GM18873 (cell line): Measurements from ENCODE around the gene UBE2A.
A peak's percentile ranks its signal among the peaks of the same experiment; 100 is the strongest.

Experiments used
- ATAC-seq: cut with Tn5 transposase; IDR thresholded peaks from one replicate; pipeline ENCODE4 v1.9.1; 2021; ENCODE audit warnings: mild to moderate bottlenecking, moderate library complexity, moderate number of reproducible peaks; ENCODE audit not compliant: unreplicated experiment, low FRiP score

UBE2A gene

DNA sequence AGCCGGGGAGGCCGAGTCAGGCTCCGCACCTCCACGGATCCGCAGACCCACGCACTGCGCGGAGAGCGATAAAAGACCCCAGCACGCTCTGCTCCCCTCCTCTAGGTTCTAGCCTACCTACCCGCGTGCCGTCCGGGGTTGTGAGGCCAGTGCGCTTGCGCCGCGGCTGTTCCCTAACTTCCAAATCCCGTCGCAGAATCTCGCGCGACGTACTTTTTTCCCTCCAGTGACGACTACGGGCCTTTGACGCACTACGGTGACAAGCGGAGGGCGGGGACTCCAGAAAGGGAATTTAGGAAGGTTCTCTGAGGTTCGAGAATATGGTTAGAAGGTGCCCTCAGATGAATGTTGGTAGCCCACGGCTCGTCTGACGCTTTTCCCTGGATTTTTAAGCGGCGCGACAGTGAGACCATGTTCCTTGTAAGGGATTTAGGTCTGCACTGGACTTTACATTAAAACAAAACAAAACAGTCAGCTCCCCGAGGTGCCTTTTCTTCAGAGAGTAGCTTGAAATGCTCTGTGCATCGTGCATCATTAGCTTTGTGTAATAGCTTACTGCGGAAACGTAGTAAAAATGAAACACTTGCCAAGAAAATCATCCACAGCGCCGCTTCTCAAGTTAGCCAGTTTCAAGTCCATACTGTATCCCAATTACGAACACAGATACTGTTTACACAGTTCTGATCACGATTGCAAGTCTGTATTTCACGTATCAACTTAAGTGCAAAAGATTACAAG, 32.1 kb downstream of the UBE2A start, which contains the start of gene NKRF:
Gene NKRF (minus strand): TSS at position 145 of the 738 bp plus-strand sequence.
- peak; percentile 76 for ATAC-seq

DNA sequence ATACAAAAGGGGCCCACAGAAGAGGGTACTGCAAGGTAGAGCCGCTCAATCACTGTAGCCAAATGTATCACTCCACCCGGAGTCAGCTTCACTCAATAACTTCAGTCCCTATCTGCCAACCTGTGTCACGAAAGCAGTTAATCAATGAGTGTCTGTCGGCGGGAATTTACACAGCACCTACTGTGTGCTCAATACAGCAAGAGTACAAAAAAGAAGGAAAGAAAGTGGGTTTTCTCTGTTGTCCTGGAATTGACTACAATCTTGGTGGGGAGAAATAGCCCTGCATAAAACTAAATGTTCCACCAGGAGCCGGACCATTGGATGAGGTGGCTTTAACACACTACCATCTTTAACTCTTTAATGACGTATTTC, 32.6 kb downstream of the UBE2A start:
- no peak for ATAC-seq

DNA sequence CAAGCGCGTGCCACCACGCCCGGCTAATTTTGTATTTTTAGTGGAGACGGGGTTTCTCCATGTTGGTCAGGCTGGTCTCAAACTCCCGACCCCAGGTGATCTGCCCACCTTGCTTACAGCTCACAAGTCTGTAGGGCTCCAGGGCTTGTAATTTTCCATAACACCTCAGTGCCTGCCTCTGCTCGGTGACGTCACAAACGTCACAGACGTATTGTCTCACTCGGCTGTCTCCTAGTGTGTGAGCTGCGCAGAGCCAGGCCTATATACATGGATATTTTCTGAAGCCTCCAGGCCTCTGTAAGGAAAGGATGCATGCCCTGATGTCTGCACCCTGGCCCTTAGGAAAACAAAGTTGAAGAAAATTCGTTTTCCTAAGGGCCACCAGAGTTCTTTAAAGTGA, 40.4 kb downstream of the UBE2A start:
- no peak for ATAC-seq

DNA sequence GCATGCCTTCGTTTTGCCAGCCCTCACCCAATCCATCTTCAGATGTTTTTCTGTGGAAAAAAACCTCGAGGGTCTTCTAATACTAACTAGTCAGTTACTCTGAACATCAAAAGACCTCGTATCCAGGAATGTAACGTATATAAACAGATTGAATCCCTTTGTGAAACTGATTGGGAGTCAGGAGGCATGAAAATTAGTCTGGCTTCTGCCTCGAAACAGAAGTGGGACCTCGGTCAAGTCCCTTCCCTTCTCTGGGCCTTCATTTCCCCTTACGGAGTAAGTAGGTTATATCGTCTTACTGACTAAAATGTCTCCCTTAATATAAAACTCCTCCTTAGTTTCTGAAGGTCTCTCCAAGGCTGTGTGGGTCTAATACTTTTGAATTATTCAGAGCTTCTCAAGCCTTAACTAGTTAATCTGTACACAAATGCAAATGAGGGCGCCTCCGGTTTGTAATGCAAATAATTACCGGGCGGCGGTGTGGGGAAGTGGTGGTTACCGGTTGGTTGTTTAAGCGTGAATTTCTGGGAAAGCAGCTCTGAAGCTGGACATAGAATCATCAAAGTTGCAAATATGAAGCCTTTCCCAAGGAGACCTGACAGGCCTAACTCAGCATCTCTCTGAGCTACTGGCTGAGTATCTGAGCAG, 43.3 kb downstream of the UBE2A start:
- ATAC-seq = peak; percentile 57

DNA sequence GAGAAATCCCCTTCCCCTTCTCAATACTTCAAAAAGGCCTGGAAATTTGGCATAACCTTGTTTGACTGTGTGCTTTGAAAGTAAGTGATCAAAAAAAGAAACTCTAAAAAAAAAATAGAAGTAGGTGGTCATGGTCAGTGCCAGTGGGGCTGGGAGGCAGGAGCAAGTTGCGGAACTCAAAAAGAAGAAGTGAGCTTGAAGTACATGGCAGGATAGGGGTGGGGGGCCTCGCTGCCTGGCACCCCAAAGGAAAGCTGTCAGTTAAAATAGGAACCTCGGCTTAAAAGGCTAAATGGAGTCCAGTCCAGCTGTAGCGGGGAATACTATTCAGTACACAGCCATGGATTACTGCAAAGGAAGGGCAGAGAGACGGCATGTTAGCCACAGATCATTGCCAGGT, 44.1 kb downstream of the UBE2A start:
- ATAC-seq = no peak

DNA sequence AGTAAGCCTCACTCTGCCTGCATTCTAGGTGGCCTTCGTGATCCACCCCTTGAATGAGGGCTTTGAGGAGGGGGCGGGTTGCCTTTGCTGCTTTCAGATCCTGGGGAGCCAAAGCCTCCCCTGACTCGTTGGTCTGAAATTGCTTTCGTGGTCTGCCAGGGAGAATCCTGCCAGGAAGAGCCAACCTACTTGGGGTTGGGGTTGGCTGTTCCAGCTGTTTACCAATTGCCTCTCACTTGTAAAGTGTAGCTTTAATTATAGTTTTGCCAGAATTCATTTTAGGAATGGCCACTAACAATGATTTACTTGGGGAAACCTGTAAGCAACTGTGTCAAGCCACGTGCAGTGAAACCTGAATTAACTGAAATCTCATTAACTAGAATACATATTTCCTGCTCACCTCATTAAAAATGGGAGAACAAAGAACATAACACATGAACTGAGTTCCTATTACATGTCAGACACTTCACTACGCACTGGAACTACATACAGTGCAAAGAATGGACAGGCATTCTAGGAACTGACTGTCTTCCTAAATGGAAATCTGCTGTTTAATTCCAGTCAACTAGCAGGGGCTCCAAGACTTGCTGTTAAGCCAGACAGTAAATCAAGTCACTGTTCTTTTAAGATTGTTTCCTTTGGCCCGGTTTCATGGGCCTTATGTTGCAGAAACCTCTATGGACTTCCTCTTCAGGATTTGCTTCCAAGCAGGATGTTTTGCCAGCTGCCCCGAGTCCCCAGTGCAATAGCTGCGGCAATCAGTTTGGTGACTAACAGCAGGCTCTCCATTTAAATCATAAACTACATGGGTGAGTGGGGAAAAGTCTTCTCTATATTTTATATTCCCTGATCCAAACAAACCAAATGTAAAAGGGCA, 48.2 kb downstream of the UBE2A start:
- no peak for ATAC-seq

DNA sequence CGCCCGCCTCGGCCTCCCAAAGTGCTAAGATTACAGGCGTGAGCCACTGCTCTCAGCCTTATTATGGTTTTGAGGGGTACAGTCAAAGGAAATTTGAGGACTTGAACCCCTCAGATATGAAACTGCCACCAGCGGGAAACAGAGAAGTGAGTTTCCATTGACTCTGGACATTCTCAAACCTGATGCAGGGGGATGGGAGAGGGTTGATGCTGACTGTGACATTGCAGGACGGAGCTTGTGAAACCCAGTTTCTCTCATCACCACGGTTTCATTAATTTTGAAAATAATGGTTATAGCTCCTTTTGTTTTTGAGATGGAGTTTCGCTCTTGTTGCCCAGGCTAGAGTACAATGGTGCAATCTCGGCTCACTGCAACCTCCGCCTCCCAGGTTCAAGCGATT, 50.1 kb downstream of the UBE2A start:
- ATAC-seq = no peak

DNA sequence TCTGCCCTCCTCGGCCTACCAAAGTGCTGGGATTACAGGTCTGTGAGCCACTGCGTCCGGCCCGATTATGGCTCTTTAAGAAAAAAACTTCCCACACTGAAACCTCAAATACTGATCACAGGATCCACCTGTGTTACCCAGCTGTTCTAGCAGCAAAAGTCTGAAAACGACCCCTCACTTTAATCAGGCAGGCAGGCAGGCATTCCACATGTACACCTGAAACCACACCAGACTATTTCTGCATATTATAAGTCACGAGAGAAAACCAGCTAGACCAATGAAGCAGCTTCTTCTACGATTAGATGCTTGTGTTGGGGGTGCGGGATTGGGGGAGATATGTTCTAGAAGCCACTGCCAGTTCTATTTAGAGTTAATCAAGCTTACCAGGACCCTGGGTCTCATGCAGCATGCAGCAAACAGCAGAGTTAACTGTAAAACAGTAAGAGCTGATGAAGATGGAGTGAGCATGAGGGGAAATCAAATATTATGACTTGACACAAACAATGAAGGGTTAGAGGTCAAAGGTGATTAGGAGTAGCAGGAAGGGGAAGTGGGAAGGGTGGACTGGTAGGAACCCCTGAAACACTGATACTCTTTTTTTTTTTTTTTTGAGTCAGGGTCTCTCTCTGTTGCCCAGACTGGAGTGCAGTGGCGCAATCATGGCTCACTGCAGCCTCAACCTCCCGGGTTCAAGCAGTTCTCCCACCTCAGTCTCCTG, 50.7 kb downstream of the UBE2A start:
- no peak for ATAC-seq

DNA sequence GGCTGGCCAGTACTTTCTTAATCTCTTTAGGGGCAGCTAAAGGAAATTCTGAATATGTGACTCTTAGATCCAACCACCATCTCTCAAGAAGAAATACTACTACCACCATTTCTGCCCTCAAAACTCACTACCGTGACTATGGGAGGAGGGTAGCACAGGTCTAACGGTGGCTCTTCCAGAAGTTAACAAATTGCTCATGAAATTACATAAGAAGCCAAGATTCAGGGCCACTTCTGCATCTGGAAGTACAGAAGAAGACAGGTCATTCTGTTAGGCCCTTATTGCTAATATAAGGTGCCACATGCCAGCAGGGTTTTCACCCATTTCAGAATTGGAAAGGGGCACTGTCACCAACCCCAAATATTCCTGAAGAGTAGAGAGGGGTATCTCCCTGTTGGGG, 51.5 kb downstream of the UBE2A start:
- ATAC-seq = no peak
